Lower leg skin (tissue), 4 donors: ENCODE data around the gene CAVIN4. TPM values are rescaled to one million over a fixed set of nuclear protein-coding genes. Genes with fewer than 3 reads are reported as not detected.

ENCODE experiments used
- DNase-seq, 2 donors: peaks; one replicate each; pipeline ENCODE4 v3.0.0-alpha.2; 2019; ENCODE audit warnings: low spot score in 2 of 2
- H3K4me3 ChIP-seq: fragments of 200-600 bp; sonication (generic); 2 replicates; pipeline ENCODE4 v1.5.1; 2017; ENCODE audit warnings: mild to moderate bottlenecking, low read depth; ENCODE audit not compliant: poor library complexity, severe bottlenecking
- CTCF ChIP-seq, 3 donors: fragments of 450-650 bp; IDR thresholded peaks; one replicate each; pipeline ENCODE4 v1.5.1; 2016; ENCODE audit warnings: antibody characterized with exemption in 3 of 3, mild to moderate bottlenecking in 3 of 3, moderate library complexity in 2 of 3
- POLR2A ChIP-seq, 2 donors: fragments of 450-650 bp; IDR thresholded peaks; one replicate each; pipeline ENCODE4 v1.6.1; 2016 to 2017; ENCODE audit warnings: antibody characterized with exemption in 2 of 2, mild to moderate bottlenecking in 1 of 2, moderate library complexity in 1 of 2
- WGBS, 2 donors: methylation state at CpG; one replicate each; pipeline ENCODE4 v1.1.5; 2018; 5-methylcytosine and 5-hydroxymethylcytosine counted together
- intact Hi-C: fragments of 100-400 bp; cut with DNase I; formaldehyde crosslinking; loops from one replicate; pipeline ENCODE4 v1.15.0; 2023; ENCODE audit warnings: low total_unique reads
- total RNA-seq, 4 donors: library from RNA; depleted of rRNA; stranded (reverse); fragments of >200 nt; gene quantifications; one replicate each; pipeline ENCODE4 v1.1.0, GENCODE V29; 2016

CAVIN4 gene
- total RNA-seq, 4 donors from 2014 or later = 0.29 to 0.34 TPM; not detected in 2

GRCh38 chr9:100557053-100557452 lies 20.8 kb upstream of the CAVIN4 start:
- intact Hi-C loops = no loop called here
- 79 to 86% methylated on average over 3 of the region's 3 CpGs for WGBS, 2 donors
- TF ChIP-seq POLR2A (IDR thresholded peaks at IDR 0.05) (no peak), CTCF (IDR thresholded peaks at IDR 0.05) (no peak)
- no peak for DNase-seq
- no peak overlapping the region for H3K4me3 ChIP-seq

- DNase-seq = no peak
- TF ChIP-seq POLR2A (IDR thresholded peaks at IDR 0.05) (no peak), CTCF (IDR thresholded peaks at IDR 0.05) (no peak)
- no peak overlapping the region for H3K4me3 ChIP-seq
- 75 to 87% methylated on average over 3 of the region's 3 CpGs for WGBS, 2 donors
- intact Hi-C loops = no loop called here
These were observed 16.6 kb upstream of the CAVIN4 start for GRCh38 chr9:100561256-100561655.

- DNase-seq = no peak
- intact Hi-C loops = no loop called here
- 66 to 78% methylated on average over 3 of the region's 3 CpGs for WGBS, 2 donors
- no peak overlapping the region for H3K4me3 ChIP-seq
- TF ChIP-seq CTCF (IDR thresholded peaks at IDR 0.05) (no peak), POLR2A (IDR thresholded peaks at IDR 0.05) (no peak)
These were observed 10.0 kb upstream of the CAVIN4 start for GRCh38 chr9:100567856-100568255.

- WGBS, 2 donors = 78 to 79% methylated on average over 3 of the region's 3 CpGs
- intact Hi-C loops = no loop called here
These were observed 4.1 kb upstream of the CAVIN4 start for GRCh38 chr9:100573655-100574260.

GRCh38 chr9:100575006-100575405 lies 2.9 kb upstream of the CAVIN4 start:
- intact Hi-C loops = no loop called here
- no peak overlapping the region for H3K4me3 ChIP-seq
- 84 to 89% methylated on average over 4 of the region's 4 CpGs for WGBS, 2 donors
- DNase-seq = no peak
- no peak for TF ChIP-seq CTCF (IDR thresholded peaks at IDR 0.05)
- no peak for TF ChIP-seq POLR2A (IDR thresholded peaks at IDR 0.05)

More at GRCh38 chr9:100573655-100574260, 4.1 kb upstream of the CAVIN4 start:
- DNase-seq = no peak
- no peak overlapping the region for H3K4me3 ChIP-seq
- no peak for TF ChIP-seq CTCF (IDR thresholded peaks at IDR 0.05)
- TF ChIP-seq POLR2A (IDR thresholded peaks at IDR 0.05) = no peak
